HG02943 (cell line): ENCODE measurements around the gene TNKS2.
A peak's percentile ranks its signal among the peaks of the same experiment; 100 is the strongest.
"Not testable (repeated sequence)": the region's sequence is repeated elsewhere in the genome, so short reads cannot be mapped to it uniquely, and the experiment has no call there.

Experiments used
- ATAC-seq: cut with Tn5 transposase; IDR thresholded peaks from one replicate; pipeline ENCODE4 v1.9.1; 2021; ENCODE audit warnings: mild to moderate bottlenecking, low read depth, moderate library complexity; ENCODE audit not compliant: unreplicated experiment

TNKS2 gene

GRCh38 chr10:91797874-91798648, at the start of gene TNKS2:
Gene TNKS2 (plus strand): TSS chr10:91798426. CDS start chr10:91798691, 265 bp downstream.
- ATAC-seq = peak; percentile 72

GRCh38 chr10:91749592-91749991, 48.6 kb upstream of the TNKS2 start:
- ATAC-seq = not testable (repeated sequence)

- no peak for ATAC-seq
These were observed 41.9 kb upstream of the TNKS2 start for GRCh38 chr10:91756286-91756685.

- ATAC-seq = no peak
These were observed 39.7 kb upstream of the TNKS2 start for GRCh38 chr10:91758303-91759146.

- no peak for ATAC-seq
These were observed 38.6 kb upstream of the TNKS2 start for GRCh38 chr10:91759581-91759986.

- no peak for ATAC-seq
These were observed 36.5 kb upstream of the TNKS2 start for GRCh38 chr10:91761721-91762120.

GRCh38 chr10:91762878-91763277, 35.3 kb upstream of the TNKS2 start:
- ATAC-seq = no peak

GRCh38 chr10:91766676-91767075, 31.6 kb upstream of the TNKS2 start:
- no peak for ATAC-seq

GRCh38 chr10:91768123-91768522, 30.1 kb upstream of the TNKS2 start:
- ATAC-seq = no peak

- no peak for ATAC-seq
These were observed 26.3 kb upstream of the TNKS2 start for GRCh38 chr10:91771907-91772306.

GRCh38 chr10:91772461-91772860, 25.8 kb upstream of the TNKS2 start:
- ATAC-seq = no peak

GRCh38 chr10:91772869-91773268, 25.4 kb upstream of the TNKS2 start:
- ATAC-seq = no peak

GRCh38 chr10:91774571-91774970, 23.7 kb upstream of the TNKS2 start:
- ATAC-seq = no peak

- no peak for ATAC-seq
These were observed 22.5 kb upstream of the TNKS2 start for GRCh38 chr10:91775731-91776130.

GRCh38 chr10:91776266-91776665, 22.0 kb upstream of the TNKS2 start:
- ATAC-seq = no peak

- no peak for ATAC-seq
These were observed 19.7 kb upstream of the TNKS2 start for GRCh38 chr10:91778485-91778884.

- ATAC-seq = no peak
These were observed 19.1 kb upstream of the TNKS2 start for GRCh38 chr10:91779011-91779605.

- ATAC-seq = no peak
These were observed 15.7 kb upstream of the TNKS2 start for GRCh38 chr10:91782539-91782938.

- no peak for ATAC-seq
These were observed 12.4 kb upstream of the TNKS2 start for GRCh38 chr10:91785830-91786229.

GRCh38 chr10:91787258-91787657, 11.0 kb upstream of the TNKS2 start:
- no peak for ATAC-seq

- no peak for ATAC-seq
These were observed 10.4 kb upstream of the TNKS2 start for GRCh38 chr10:91787810-91788209.
